ENCODE results near the gene OR5AR1. TPM values are rescaled to one million over a fixed set of nuclear protein-coding genes. Genes with fewer than 3 reads are reported as not detected.

The OR5AR1 gene
- total RNA-seq (not detected), total RNA-seq (0 to 0.06 (median 0) reads per million in 172 experiments)
- not detected for polyA plus RNA-seq (2013, experiment 1 of 2)
- polyA plus RNA-seq (2013, experiment 2 of 2) = not detected

DNA sequence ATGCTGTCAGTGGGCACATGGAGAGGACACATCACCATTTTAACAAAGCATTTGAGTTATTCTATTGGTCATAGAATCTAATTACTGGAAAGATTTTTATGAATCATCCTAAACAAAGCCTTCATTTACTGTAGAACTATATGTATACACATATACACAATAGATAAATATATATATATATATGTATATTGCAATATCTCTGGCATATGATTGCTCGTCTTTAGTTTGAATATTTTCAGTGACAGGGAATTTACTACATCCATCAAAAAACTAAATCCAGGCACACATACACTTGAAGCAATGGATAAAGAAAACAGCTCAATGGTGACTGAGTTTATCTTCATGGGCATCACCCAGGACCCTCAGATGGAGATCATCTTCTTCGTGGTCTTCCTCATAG, at the start of gene OR5AR1:
Gene OR5AR1, plus strand, starts transcription at position 301 of the 400 bp plus-strand sequence. Its CDS starts 0 bp downstream, at position 301.
- H3K9me3 ChIP-seq (ENCODE audit: control insufficient read depth in 1 of 2, insufficient read depth in 1 of 2, low read length in 2 of 2) = no peaks in the 10 kb centered on the region
- TF ChIP-seq, protein P1, sequence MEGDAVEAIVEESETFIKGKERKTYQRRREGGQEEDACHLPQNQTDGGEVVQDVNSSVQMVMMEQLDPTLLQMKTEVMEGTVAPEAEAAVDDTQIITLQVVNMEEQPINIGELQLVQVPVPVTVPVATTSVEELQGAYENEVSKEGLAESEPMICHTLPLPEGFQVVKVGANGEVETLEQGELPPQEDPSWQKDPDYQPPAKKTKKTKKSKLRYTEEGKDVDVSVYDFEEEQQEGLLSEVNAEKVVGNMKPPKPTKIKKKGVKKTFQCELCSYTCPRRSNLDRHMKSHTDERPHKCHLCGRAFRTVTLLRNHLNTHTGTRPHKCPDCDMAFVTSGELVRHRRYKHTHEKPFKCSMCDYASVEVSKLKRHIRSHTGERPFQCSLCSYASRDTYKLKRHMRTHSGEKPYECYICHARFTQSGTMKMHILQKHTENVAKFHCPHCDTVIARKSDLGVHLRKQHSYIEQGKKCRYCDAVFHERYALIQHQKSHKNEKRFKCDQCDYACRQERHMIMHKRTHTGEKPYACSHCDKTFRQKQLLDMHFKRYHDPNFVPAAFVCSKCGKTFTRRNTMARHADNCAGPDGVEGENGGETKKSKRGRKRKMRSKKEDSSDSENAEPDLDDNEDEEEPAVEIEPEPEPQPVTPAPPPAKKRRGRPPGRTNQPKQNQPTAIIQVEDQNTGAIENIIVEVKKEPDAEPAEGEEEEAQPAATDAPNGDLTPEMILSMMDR (IDR thresholded peaks at IDR 0.05) = no peak
- Mint-ChIP-seq H3K36me3 (ENCODE audit: low read depth) (no peaks in the 10 kb centered on the region), H3K27me3 (no peaks in the 10 kb centered on the region), H3K9me3 (no peaks in the 10 kb centered on the region), H3K4me3 (no peak within 1 kb of the TSS), H3K4me1 (ENCODE audit: low read depth) (no peaks in the 10 kb centered on the region), H3K27ac (no peak within 1 kb of the TSS)
- no peaks in the 10 kb centered on the region for H3K4me1 ChIP-seq (ENCODE audit: insufficient read depth, low read length)
- CTCF ChIA-PET = no interaction called here
- ATAC-seq (ENCODE audit: poor library complexity) (no peak), DNase-seq (no peak)
- H3K27ac ChIP-seq (ENCODE audit: low read depth in 1 of 2, low read length in 2 of 2) = no peak within 1 kb of the TSS
- no peaks in the 10 kb centered on the region for H3K36me3 ChIP-seq (ENCODE audit: insufficient read depth, low read length)
- H3K4me3 ChIP-seq (ENCODE audit: low read length) = no peak within 1 kb of the TSS
- intact Hi-C loops (cut with DNase I, micrococcal nuclease) = no loop called here
- POLR2A ChIA-PET = no interaction called here
- no peaks in the 10 kb centered on the region for H3K27me3 ChIP-seq (ENCODE audit: control insufficient read depth in 1 of 2, insufficient read depth in 2 of 2, low read length in 2 of 2)

DNA sequence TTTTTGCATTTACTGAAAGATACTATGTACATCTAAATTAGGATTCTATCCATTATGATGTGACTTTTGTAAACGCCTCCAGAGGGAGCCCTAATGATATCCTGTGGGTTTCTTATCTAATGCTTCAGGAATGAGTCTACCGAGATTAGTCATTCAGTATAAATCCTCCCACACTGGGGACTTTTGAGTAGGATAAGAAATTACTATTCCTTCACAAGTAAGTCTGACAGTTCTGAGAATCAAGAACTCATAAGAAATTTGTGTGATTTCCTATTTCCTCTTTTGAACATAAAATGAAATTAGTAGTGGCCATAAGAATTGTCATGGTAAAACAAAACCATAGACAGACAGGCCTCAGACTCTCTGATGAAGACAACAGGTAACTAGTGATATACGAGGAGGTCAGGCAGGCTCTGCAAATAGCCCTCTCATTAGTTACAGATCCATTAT, 38.8 kb upstream of the OR5AR1 start:
- intact Hi-C loops (cut with DNase I, micrococcal nuclease) = no loop called here

DNA sequence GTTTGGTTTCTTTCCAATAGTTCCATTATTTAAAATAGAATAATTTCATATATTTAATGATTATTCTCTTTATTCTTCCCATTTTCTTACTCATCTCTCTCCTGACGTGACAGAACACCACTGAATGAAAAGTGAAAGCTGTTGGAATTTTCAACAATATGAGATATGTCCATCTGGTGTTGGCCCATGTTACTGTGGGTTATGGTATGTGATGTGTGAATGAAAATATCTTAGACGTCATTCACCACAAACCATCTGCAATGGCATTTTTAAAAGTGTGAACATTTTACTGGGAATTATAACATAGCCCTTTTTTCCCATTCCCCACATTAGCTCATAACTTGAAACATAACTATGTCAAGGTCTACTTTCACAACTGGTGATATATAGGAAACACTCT, 37.5 kb upstream of the OR5AR1 start:
- Mint-ChIP-seq H3K4me1 (ENCODE audit: low read depth) (no peaks in the 10 kb centered on the region), H3K27ac (no peak overlapping the region), H3K9me3 (peaks cover 14% of the 10 kb centered on the region), H3K27me3 (no peaks in the 10 kb centered on the region), H3K4me3 (no peak overlapping the region), H3K36me3 (ENCODE audit: low read depth) (no peaks in the 10 kb centered on the region)
- Histone ChIP-seq H3K4me1 (ENCODE audit: insufficient read depth, low read length) (no peaks in the 10 kb centered on the region), H3K9me3 (ENCODE audit: control insufficient read depth in 1 of 2, insufficient read depth in 1 of 2, low read length in 2 of 2) (no peaks in the 10 kb centered on the region), H3K36me3 (ENCODE audit: insufficient read depth, low read length) (no peaks in the 10 kb centered on the region), H3K4me3 (ENCODE audit: low read length) (no peak overlapping the region), H3K27ac (ENCODE audit: low read depth in 1 of 2, low read length in 2 of 2) (no peak overlapping the region), H3K27me3 (ENCODE audit: control insufficient read depth in 1 of 2, insufficient read depth in 2 of 2, low read length in 2 of 2) (no peaks in the 10 kb centered on the region)
- intact Hi-C loops (cut with DNase I, micrococcal nuclease) = no loop called here
- DNase-seq (no peak), ATAC-seq (ENCODE audit: poor library complexity) (no peak)
- TF ChIP-seq, protein P1 (IDR thresholded peaks at IDR 0.05) = no peak
- CTCF ChIA-PET = no interaction called here
- POLR2A ChIA-PET = no interaction called here

More for the DNA sequence above, 38.8 kb upstream of the OR5AR1 start:
- ChIA-PET POLR2A (no interaction called here), CTCF (no interaction called here)
- Mint-ChIP-seq H3K27me3 (no peaks in the 10 kb centered on the region), H3K4me1 (ENCODE audit: low read depth) (no peaks in the 10 kb centered on the region), H3K36me3 (ENCODE audit: low read depth) (no peaks in the 10 kb centered on the region), H3K9me3 (peaks cover 14% of the 10 kb centered on the region), H3K27ac (no peak overlapping the region), H3K4me3 (no peak overlapping the region)
- H3K36me3 ChIP-seq (ENCODE audit: insufficient read depth, low read length) = no peaks in the 10 kb centered on the region
- TF ChIP-seq, protein P1 (IDR thresholded peaks at IDR 0.05) = no peak
- no peak for DNase-seq
- ATAC-seq (ENCODE audit: poor library complexity) = no peak
- H3K9me3 ChIP-seq (ENCODE audit: control insufficient read depth in 1 of 2, insufficient read depth in 1 of 2, low read length in 2 of 2) = no peaks in the 10 kb centered on the region
- H3K4me3 ChIP-seq (ENCODE audit: low read length) = no peak overlapping the region
- no peaks in the 10 kb centered on the region for H3K4me1 ChIP-seq (ENCODE audit: insufficient read depth, low read length)
- no peak overlapping the region for H3K27ac ChIP-seq (ENCODE audit: low read depth in 1 of 2, low read length in 2 of 2)
- no peaks in the 10 kb centered on the region for H3K27me3 ChIP-seq (ENCODE audit: control insufficient read depth in 1 of 2, insufficient read depth in 2 of 2, low read length in 2 of 2)

All from CD4-positive, alpha-beta T cell (primary cell).